ENCODE results near the gene TMEM128.

DNA sequence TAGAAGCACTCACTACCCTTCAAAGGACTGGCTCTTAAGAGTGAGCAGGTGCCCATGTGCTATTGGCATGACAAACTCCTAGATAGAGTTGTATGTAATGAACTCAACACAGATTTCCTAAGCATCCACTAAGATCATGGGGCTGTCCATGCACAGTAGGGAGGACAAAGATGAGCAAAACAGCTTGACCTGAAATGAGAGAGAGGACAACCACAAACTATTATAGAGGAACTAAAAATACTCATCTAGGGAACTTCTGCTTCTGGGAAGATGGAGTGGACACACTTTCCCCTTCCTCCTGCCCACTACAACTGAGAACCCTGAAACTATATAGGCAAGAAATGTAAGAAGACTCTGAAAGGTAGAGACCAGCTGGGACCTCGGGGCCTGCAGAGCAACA lies 20.8 kb upstream of the TMEM128 start:
- TF ChIP-seq, protein P1, sequence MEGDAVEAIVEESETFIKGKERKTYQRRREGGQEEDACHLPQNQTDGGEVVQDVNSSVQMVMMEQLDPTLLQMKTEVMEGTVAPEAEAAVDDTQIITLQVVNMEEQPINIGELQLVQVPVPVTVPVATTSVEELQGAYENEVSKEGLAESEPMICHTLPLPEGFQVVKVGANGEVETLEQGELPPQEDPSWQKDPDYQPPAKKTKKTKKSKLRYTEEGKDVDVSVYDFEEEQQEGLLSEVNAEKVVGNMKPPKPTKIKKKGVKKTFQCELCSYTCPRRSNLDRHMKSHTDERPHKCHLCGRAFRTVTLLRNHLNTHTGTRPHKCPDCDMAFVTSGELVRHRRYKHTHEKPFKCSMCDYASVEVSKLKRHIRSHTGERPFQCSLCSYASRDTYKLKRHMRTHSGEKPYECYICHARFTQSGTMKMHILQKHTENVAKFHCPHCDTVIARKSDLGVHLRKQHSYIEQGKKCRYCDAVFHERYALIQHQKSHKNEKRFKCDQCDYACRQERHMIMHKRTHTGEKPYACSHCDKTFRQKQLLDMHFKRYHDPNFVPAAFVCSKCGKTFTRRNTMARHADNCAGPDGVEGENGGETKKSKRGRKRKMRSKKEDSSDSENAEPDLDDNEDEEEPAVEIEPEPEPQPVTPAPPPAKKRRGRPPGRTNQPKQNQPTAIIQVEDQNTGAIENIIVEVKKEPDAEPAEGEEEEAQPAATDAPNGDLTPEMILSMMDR (IDR thresholded peaks at IDR 0.05), result no peak
- TF ChIP-seq POLR2A (IDR thresholded peaks at IDR 0.05), result no peak
